H1 (cell line): ENCODE results near the gene PDGFB. TPM values are rescaled to one million over a fixed set of nuclear protein-coding genes. Genes with fewer than 3 reads are reported as not detected.
A peak's percentile ranks its signal among the peaks of the same experiment; 100 is the strongest.

Experiments used
- CTCF ChIA-PET: fragments of 300-600 bp; sonication (Branson Sonifier 250); formaldehyde crosslinking; loops from one replicate; lab custom pipeline; 2021; ENCODE audit not compliant: partially characterized antibody; lab: Charles Lee
- POLR2A ChIA-PET: fragments of 300-600 bp; sonication (Branson Sonifier 250); formaldehyde crosslinking; loops from one replicate; lab custom pipeline; 2021; ENCODE audit warnings: inconsistent platforms; ENCODE audit not compliant: partially characterized antibody; lab: Charles Lee
- DNase-seq, 2 experiments: peaks; one replicate each; pipeline versions ENCODE4 v3.0.0 to v3.0.0-alpha.2; 2010 to 2022; ENCODE audit warnings: low spot score in 2 of 2, low read depth in 1 of 2, mixed read lengths in 1 of 2
- FAIRE-seq: peaks from 2 replicates; lab custom pipeline; 2011; peaks lifted over from hg19 to GRCh38; lab: Jason Lieb, UNC
- H2AFZ ChIP-seq: 2 replicates; pipeline ENCODE4 v1.8.1; 2012; ENCODE audit warnings: low read length, inconsistent platforms
- H2AK5ac ChIP-seq: 2 replicates; pipeline ENCODE4 v1.6.1; 2013; ENCODE audit warnings: low read depth, low read length
- H2BK120ac ChIP-seq: replicated peaks from 2 replicates; pipeline ENCODE3; 2013; ENCODE audit warnings: low read depth, low read length, inconsistent platforms
- H2BK12ac ChIP-seq: 2 replicates; pipeline ENCODE4 v1.6.1; 2013; ENCODE audit warnings: low read depth, low read length
- H2BK15ac ChIP-seq: 2 replicates; pipeline ENCODE4 v1.6.1; 2013; ENCODE audit warnings: low read length
- H2BK20ac ChIP-seq: 2 replicates; pipeline ENCODE4 v1.6.1; 2013; ENCODE audit warnings: low read length
- H2BK5ac ChIP-seq: 2 replicates; pipeline ENCODE4 v1.6.1; 2013; ENCODE audit warnings: low read depth, low read length
- H3K14ac ChIP-seq: 2 replicates; pipeline ENCODE4 v1.6.1; 2013; ENCODE audit warnings: inconsistent platforms; ENCODE audit not compliant: insufficient read length
- H3K18ac ChIP-seq: 2 replicates; pipeline ENCODE4 v1.6.1; 2013; ENCODE audit warnings: low read length; ENCODE audit errors: extremely low read depth
- H3K23ac ChIP-seq: 2 replicates; pipeline ENCODE4 v1.6.1; 2013; ENCODE audit warnings: inconsistent platforms; ENCODE audit not compliant: insufficient read length
- H3K23me2 ChIP-seq: 2 replicates; pipeline ENCODE4 v1.6.1; 2013; ENCODE audit warnings: low read depth, low read length
- H3K27ac ChIP-seq: 2 replicates; pipeline ENCODE4 v1.6.1; 2011; ENCODE audit warnings: low read depth, low read length, inconsistent platforms
- H3K27me3 ChIP-seq, 4 experiments: replicated peaks in 1 of 4; 1 replicate in 1 of 4; 2 replicates in 3 of 4; pipeline versions ENCODE4 v1.6.1 to v1.8.1; 2011 to 2013; ENCODE audit warnings: low read length in 3 of 4, mild to moderate bottlenecking in 3 of 4, inconsistent platforms in 2 of 4, mixed read lengths in 2 of 4, moderate library complexity in 1 of 4; ENCODE audit not compliant: control insufficient read depth in 3 of 4, insufficient read depth in 3 of 4; ENCODE audit errors: extremely low read depth in 1 of 4
- H3K36me3 ChIP-seq, 4 experiments: 2 replicates each; pipeline versions ENCODE4 v1.6.1 to v1.8.1; 2011 to 2013; ENCODE audit warnings: mild to moderate bottlenecking in 4 of 4, low read length in 3 of 4, moderate library complexity in 2 of 4, control low read depth in 1 of 4, inconsistent platforms in 1 of 4; ENCODE audit not compliant: insufficient read depth in 4 of 4, control insufficient read depth in 2 of 4
- H3K4ac ChIP-seq: replicated peaks from 2 replicates; pipeline ENCODE3; 2013; ENCODE audit warnings: low read length, low read depth, mixed read lengths, inconsistent platforms; ENCODE audit not compliant: insufficient read length
- H3K4me1 ChIP-seq, 4 experiments: replicated peaks in 1 of 4; 1 replicate in 1 of 4; 2 replicates in 3 of 4; pipeline versions ENCODE4 v1.6.1 to v1.8.1; 2011 to 2013; ENCODE audit warnings: low read length in 3 of 4, inconsistent platforms in 2 of 4, mixed read lengths in 1 of 4; ENCODE audit not compliant: insufficient read depth in 4 of 4, control insufficient read depth in 3 of 4
- H3K4me2 ChIP-seq, 2 experiments: 2 replicates each; pipeline versions ENCODE4 v1.6.1 to v1.8.1; 2011 to 2013; ENCODE audit warnings: low read depth in 2 of 2, low read length in 2 of 2, control low read depth in 1 of 2, inconsistent platforms in 1 of 2, mild to moderate bottlenecking in 1 of 2; ENCODE audit not compliant: insufficient read depth in 1 of 2
- H3K4me3 ChIP-seq, 4 experiments: fragments of 200-600, 300-600 bp in 1 of 4; sonication (generic), shearing (Covaris generic), sonication (Bioruptor Twin) in 1 of 4; 2 replicates each; pipeline versions ENCODE4 v1.5.1 to v1.8.1; 2011 to 2016; ENCODE audit warnings: low read length in 4 of 4, low read depth in 3 of 4, control low read depth in 2 of 4, inconsistent platforms in 2 of 4, mild to moderate bottlenecking in 2 of 4, mixed read lengths in 1 of 4, moderate library complexity in 1 of 4; ENCODE audit not compliant: insufficient read depth in 2 of 4; ENCODE audit errors: extremely low read depth in 1 of 4
- H3K56ac ChIP-seq: replicated peaks from 2 replicates; pipeline ENCODE3; 2013; ENCODE audit warnings: low read depth, mild to moderate bottlenecking, mixed read lengths, low read length, inconsistent platforms; ENCODE audit not compliant: insufficient read length
- H3K79me1 ChIP-seq: 2 replicates; pipeline ENCODE4 v1.6.1; 2013; ENCODE audit warnings: low read depth, low read length, control low read depth
- H3K79me2 ChIP-seq, 2 experiments: 2 replicates each; pipeline versions ENCODE4 v1.6.1 to v1.8.1; 2012 to 2013; ENCODE audit warnings: low read length in 2 of 2, mild to moderate bottlenecking in 2 of 2, inconsistent platforms in 1 of 2; ENCODE audit not compliant: insufficient read depth in 2 of 2, control insufficient read depth in 1 of 2
- H3K9ac ChIP-seq, 4 experiments: replicated peaks in 1 of 4; 1 replicate in 1 of 4; 2 replicates in 3 of 4; pipeline versions ENCODE4 v1.6.1 to v1.8.1; 2011 to 2013; ENCODE audit warnings: low read depth in 3 of 4, low read length in 3 of 4, control low read depth in 2 of 4, mild to moderate bottlenecking in 2 of 4, moderate library complexity in 2 of 4, inconsistent platforms in 1 of 4; ENCODE audit errors: extremely low read depth in 1 of 4
- H3K9me3 ChIP-seq, 2 experiments: 2 replicates each; pipeline versions ENCODE4 v1.6.1 to v1.8.1; 2012 to 2013; ENCODE audit warnings: mild to moderate bottlenecking in 2 of 2, moderate library complexity in 2 of 2, control low read depth in 1 of 2, inconsistent platforms in 1 of 2, low read depth in 1 of 2, low read length in 1 of 2, mixed read lengths in 1 of 2; ENCODE audit not compliant: insufficient read depth in 2 of 2
- H4K20me1 ChIP-seq, 2 experiments: replicated peaks in 1 of 2; 2 replicates each; pipeline versions ENCODE3 to v1.8.1; 2011 to 2013; ENCODE audit warnings: inconsistent platforms in 2 of 2, low read length in 2 of 2, mild to moderate bottlenecking in 1 of 2; ENCODE audit not compliant: insufficient read depth in 2 of 2, control insufficient read depth in 1 of 2
- H4K5ac ChIP-seq: 2 replicates; pipeline ENCODE4 v1.6.1; 2013; ENCODE audit warnings: low read length, low read depth, mixed read lengths, inconsistent platforms; ENCODE audit not compliant: insufficient read length
- H4K8ac ChIP-seq: 2 replicates; pipeline ENCODE4 v1.8.0; 2013; ENCODE audit warnings: mild to moderate bottlenecking, moderate library complexity, low read length, inconsistent platforms; ENCODE audit not compliant: insufficient read depth; ENCODE audit errors: extremely low read depth
- H4K91ac ChIP-seq: replicated peaks from 2 replicates; pipeline ENCODE3; 2013; ENCODE audit warnings: low read length, mixed read lengths, inconsistent platforms; ENCODE audit not compliant: insufficient read length
- CBX8 ChIP-seq: fragments of 300-800, 300-1000 bp; sonication (generic); IDR thresholded peaks from 2 replicates; pipeline ENCODE4 v1.7.1; 2016; ENCODE audit warnings: low read depth, low read length, borderline replicate concordance
- WGBS, 2 experiments: shearing (Covaris generic) in 1 of 2; methylation state at CpG; one replicate each; pipeline versions ENCODE4 v1.1.6 to v1.1.7; 2013 to 2015; ENCODE audit warnings: low lambda C conversion rate in 2 of 2, mixed read lengths in 2 of 2, inconsistent platforms in 1 of 2, low coverage in 1 of 2, missing lambda C conversion rate in 1 of 2; ENCODE audit not compliant: insufficient replicate concordance in 2 of 2, insufficient coverage in 1 of 2, insufficient read length in 1 of 2; ENCODE audit errors: extremely low coverage in 1 of 2, missing lambda C conversion rate in 1 of 2; 5-methylcytosine and 5-hydroxymethylcytosine counted together
- polyA plus RNA-seq, 7 experiments: library from polyadenylated mRNA; depleted of rRNA in 3 of 7; stranded (reverse) in 5 of 7; unstranded in 2 of 7; fragments of >200 nt in 5 of 7; fragments of 200-250 nt in 2 of 7; gene quantifications; 1 replicate in 5 of 7; 2 replicates in 1 of 7; 4 replicates in 1 of 7; pipeline versions ENCODE4 v1.2.1 to v1.2.3, GENCODE V29; 2011 to 2013; ENCODE audit warnings: missing spikeins in 2 of 7, mixed read lengths in 2 of 7
- total RNA-seq: library from RNA; stranded (reverse); fragmentation: NEBNext Ultra II Directional; extraction: Animal tissue kit (Norgen Biotek cat#: 25700); gene quantifications from 2 replicates; pipeline ENCODE4 v1.2.1, GENCODE V29; 2021

Gene PDGFB
- total and polyA plus RNA-seq, 2 of the 8 experiments (the other 6 are each of a cell fraction or from before 2014, with no cell fraction given): 3.9 to 8.5 TPM

GRCh38 chr22:39256186-39256552 is 11.4 kb upstream of the PDGFB start:
- FAIRE-seq: no peak
- WGBS, 2 experiments: 87% methylated on average over 9 of the region's 11 CpGs; no CpG with 5 or more reads in 1 of the 2 experiments

More at GRCh38 chr22:39256186-39256552, 11.4 kb upstream of the PDGFB start:
- no peaks in the 10 kb centered on the region for H3K36me3 ChIP-seq
- no peak overlapping the region; the same call in 1 of the 2 replicates for H4K8ac ChIP-seq
- no peak overlapping the region for H2BK15ac ChIP-seq
- H3K4me3 ChIP-seq: no peak overlapping the region
- H3K56ac ChIP-seq: no peak overlapping the region
- H4K91ac ChIP-seq: peak overlapping the region; percentile 1
- H2BK20ac ChIP-seq: no peak overlapping the region
- no peak overlapping the region for H2BK5ac ChIP-seq
- H3K18ac ChIP-seq: no peak overlapping the region
- no peak overlapping the region for H3K4ac ChIP-seq
- H3K9me3 ChIP-seq: peaks cover 0 to under 1% of the 10 kb centered on the region in 2 experiments; a peak in 1 of 4 replicates
- no peaks in the 10 kb centered on the region for H3K79me1 ChIP-seq
- H4K5ac ChIP-seq: no peak overlapping the region
- no peak for DNase-seq
- H3K4me1 ChIP-seq: peaks cover 0 to 23% (median 15%) of the 10 kb centered on the region in 4 experiments; a peak in 6 of 7 replicates
- no peak overlapping the region for H3K4me2 ChIP-seq
- peaks cover 0 to 10% (median 4%) of the 10 kb centered on the region in 4 experiments; a peak in 3 of 7 replicates for H3K27me3 ChIP-seq
- POLR2A ChIA-PET: interaction anchor here (1.1 to 4.6 kb wide), 2 partner anchors 55 to 61 kb away, joined by 3 to 40 read pairs; partner anchors contain the start of gene RPL3
- 0 out of 2 replicates have a peak overlapping the region, but pooled peaks have one; percentile 24 for H2AK5ac ChIP-seq
- no peaks in the 10 kb centered on the region for H3K79me2 ChIP-seq
- H2AFZ ChIP-seq: no peak overlapping the region
- no peak overlapping the region for H3K27ac ChIP-seq
- H3K14ac ChIP-seq: no peak overlapping the region
- no peak for TF ChIP-seq CBX8
- TF ChIP-seq, all 59 proteins: peak for 0
- Histone ChIP-seq H3K9ac (no peak overlapping the region), H3K23ac (no peak overlapping the region), H2BK12ac (0 out of 2 replicates have a peak overlapping the region, but pooled peaks have one; percentile 80), H3K23me2 (no peaks in the 10 kb centered on the region; the same call in 1 of the 2 replicates), H4K20me1 (no peaks in the 10 kb centered on the region), H2BK120ac (no peak overlapping the region)
- CTCF ChIA-PET: interaction anchor here (0.9 to 1.7 kb wide), 5 partner anchors 11 to 41 kb away, joined by 3 to 6 read pairs (median 4); partner anchors contain the start of gene PDGFB
